BJ (cell line): ENCODE measurements around the gene VMAC. TPM values are rescaled to one million over a fixed set of nuclear protein-coding genes. Genes with fewer than 3 reads are reported as not detected.
"Not testable (repeated sequence)": the region's sequence is repeated elsewhere in the genome, so short reads cannot be mapped to it uniquely, and the experiment has no call there.

Experiments
- CTCF ChIA-PET: fragments of 350-600 bp; formaldehyde crosslinking; extraction: SDS; loops from one replicate; lab custom pipeline; 2021; ENCODE audit warnings: antibody characterized with exemption, inconsistent platforms; lab: Yijun Ruan, JAX
- POLR2A ChIA-PET: fragments of 300-600 bp; sonication (Branson Sonifier 250); formaldehyde crosslinking; extraction: SDS; loops from one replicate; lab custom pipeline; 2021; ENCODE audit warnings: antibody characterized with exemption; lab: Charles Lee
- DNase-seq: peaks from one replicate; pipeline ENCODE4 v3.0.0-alpha.2; 2011; ENCODE audit warnings: low read depth
- H3K27me3 ChIP-seq: 2 replicates; pipeline ENCODE4 v1.6.0; 2011; ENCODE audit warnings: low read length; ENCODE audit not compliant: control insufficient read depth, insufficient read depth
- H3K36me3 ChIP-seq: 2 replicates; pipeline ENCODE4 v1.5.1; 2011; ENCODE audit warnings: low read length; ENCODE audit not compliant: control insufficient read depth, insufficient read depth
- H3K4me3 ChIP-seq: 2 replicates; pipeline ENCODE4 v1.5.1; 2011; ENCODE audit warnings: low read depth, mild to moderate bottlenecking, control low read depth, low read length
- CTCF ChIP-seq: IDR thresholded peaks from 2 replicates; pipeline ENCODE4 v1.5.1; 2011; ENCODE audit warnings: low read depth, mild to moderate bottlenecking, control low read depth, inconsistent platforms, low read length, moderate library complexity; ENCODE audit not compliant: insufficient read depth
- polyA plus RNA-seq: library from polyadenylated mRNA; depleted of rRNA; stranded (reverse); fragments of >200 nt; gene quantifications from 2 replicates; pipeline ENCODE4 v1.2.3, GENCODE V29; 2011

VMAC gene
- polyA plus RNA-seq, 1 experiment: 4.2 TPM

GRCh38 chr19:5864725-5865486 is 39.8 kb upstream of the VMAC start:
- ChIA-PET CTCF (no interaction called here), POLR2A (no interaction called here)
- Histone ChIP-seq H3K4me3 (no peak overlapping the region), H3K36me3 (no peaks in the 10 kb centered on the region), H3K27me3 (0 out of 2 replicates have a peak, but pooled peaks cover 2% of the 10 kb centered on the region)
- no peak for DNase-seq
- no peak for TF ChIP-seq CTCF

GRCh38 chr19:5865772-5866171 is 38.9 kb upstream of the VMAC start:
- Histone ChIP-seq H3K36me3 (no peaks in the 10 kb centered on the region), H3K27me3 (no peaks in the 10 kb centered on the region), H3K4me3 (no peak overlapping the region)
- POLR2A ChIA-PET: no interaction called here
- TF ChIP-seq CTCF: no peak
- CTCF ChIA-PET: no interaction called here
- no peak for DNase-seq

GRCh38 chr19:5867201-5868136 is 37.2 kb upstream of the VMAC start:
- Histone ChIP-seq H3K36me3 (no peaks in the 10 kb centered on the region), H3K27me3 (0 out of 2 replicates have a peak, but pooled peaks cover 2% of the 10 kb centered on the region), H3K4me3 (no peak overlapping the region)
- ChIA-PET POLR2A (no interaction called here), CTCF (no interaction called here)
- no peak for DNase-seq
- TF ChIP-seq CTCF: no peak

GRCh38 chr19:5870986-5871394 is 33.7 kb upstream of the VMAC start:
- ChIA-PET CTCF (interaction anchor here (1.6 kb wide), 1 partner anchor 67 kb away, joined by 5 read pairs; no protein-coding TSS in a partner anchor), POLR2A (interaction anchor here (0.6 kb wide), 1 partner anchor 33 kb away, joined by 3 read pairs; no protein-coding TSS in a partner anchor)
- H3K4me3 ChIP-seq: no peak overlapping the region
- H3K27me3 ChIP-seq: 0 out of 2 replicates have a peak, but pooled peaks cover 2% of the 10 kb centered on the region
- no peak for DNase-seq
- H3K36me3 ChIP-seq: no peaks in the 10 kb centered on the region
- TF ChIP-seq CTCF: no peak

- Histone ChIP-seq H3K36me3 (no peaks in the 10 kb centered on the region), H3K4me3 (no peak overlapping the region), H3K27me3 (0 out of 2 replicates have a peak, but pooled peaks cover 2% of the 10 kb centered on the region)
- ChIA-PET CTCF (no interaction called here), POLR2A (no interaction called here)
- no peak for TF ChIP-seq CTCF
- no peak for DNase-seq
Measured at GRCh38 chr19:5873617-5874199, 31.0 kb upstream of the VMAC start.

- H3K36me3 ChIP-seq, H3K4me3 ChIP-seq, DNase-seq, CTCF ChIA-PET, H3K27me3 ChIP-seq: not testable (repeated sequence)
- POLR2A ChIA-PET: interaction anchor here (0.6 kb wide), 1 partner anchor 29 kb away, joined by 5 read pairs; no protein-coding TSS in a partner anchor
Measured at GRCh38 chr19:5874496-5874895, 30.2 kb upstream of the VMAC start.
